Esophagus (tissue), 2 donors: ENCODE results near the gene TMEM89. TPM values are rescaled to one million over a fixed set of nuclear protein-coding genes. Genes with fewer than 3 reads are reported as not detected.

ENCODE experiments used
- H3K27ac ChIP-seq, 2 donors: one replicate each; pipeline ENCODE4 v1.5.1; 2013; ENCODE audit warnings: low read depth in 2 of 2, mild to moderate bottlenecking in 2 of 2, inconsistent platforms in 1 of 2, low read length in 1 of 2, moderate library complexity in 1 of 2
- H3K27me3 ChIP-seq, 2 donors: one replicate each; pipeline ENCODE4 v1.6.1; 2013; ENCODE audit warnings: low read length in 2 of 2, control low read depth in 1 of 2, mild to moderate bottlenecking in 1 of 2; ENCODE audit not compliant: insufficient read depth in 2 of 2, control insufficient read depth in 1 of 2
- H3K36me3 ChIP-seq, 2 donors: one replicate each; pipeline ENCODE4 v1.6.1; 2013; ENCODE audit warnings: low read length in 1 of 2; ENCODE audit not compliant: control insufficient read depth in 2 of 2, insufficient read depth in 2 of 2
- H3K4me1 ChIP-seq, 2 donors: one replicate each; pipeline ENCODE4 v1.6.1; 2013; ENCODE audit warnings: low read length in 1 of 2; ENCODE audit not compliant: control insufficient read depth in 2 of 2, insufficient read depth in 2 of 2
- H3K4me3 ChIP-seq, 2 donors: one replicate each; pipeline ENCODE4 v1.5.1; 2013; ENCODE audit warnings: low read length in 2 of 2, mild to moderate bottlenecking in 2 of 2, low read depth in 1 of 2, moderate library complexity in 1 of 2
- H3K9me3 ChIP-seq, 2 donors: one replicate each; pipeline ENCODE4 v1.6.1; 2013; ENCODE audit warnings: mild to moderate bottlenecking in 2 of 2, low read depth in 1 of 2, low read length in 1 of 2, moderate library complexity in 1 of 2; ENCODE audit not compliant: control insufficient read depth in 2 of 2, insufficient read depth in 1 of 2
- WGBS, 2 donors: extraction: QIAGEN DNeasy Blood & Tissue Kit; methylation state at CpG; one replicate each; pipeline ENCODE4 v1.1.7; 2013; 5-methylcytosine and 5-hydroxymethylcytosine counted together
- polyA plus RNA-seq, 2 donors: library from polyadenylated mRNA; stranded (reverse); fragments of 200-250 nt; gene quantifications; one replicate each; pipeline ENCODE4 v1.2.3, GENCODE V29; 2013
- donor health status: healthy with polysubstance abuse.
- donor health status: Bipolar disorder and iron deficiency.

TMEM89 gene
- polyA plus RNA-seq, 2 donors, result not detected

- WGBS, 2 donors, result 87 to 88% methylated on average over 14 of the region's 14 CpGs
- no peaks in the 10 kb centered on the region for H3K27me3 ChIP-seq
- no peak overlapping the region for H3K27ac ChIP-seq
- H3K9me3 ChIP-seq, result peaks cover 0 to 2% of the 10 kb centered on the region in 2 donors
- H3K36me3 ChIP-seq, result peaks cover 0 to 19% of the 10 kb centered on the region in 2 donors
- H3K4me3 ChIP-seq, result no peak overlapping the region
- no peaks in the 10 kb centered on the region for H3K4me1 ChIP-seq
Observed at GRCh38 chr3:48581621-48582481, 39.7 kb downstream of the TMEM89 start.

DNA sequence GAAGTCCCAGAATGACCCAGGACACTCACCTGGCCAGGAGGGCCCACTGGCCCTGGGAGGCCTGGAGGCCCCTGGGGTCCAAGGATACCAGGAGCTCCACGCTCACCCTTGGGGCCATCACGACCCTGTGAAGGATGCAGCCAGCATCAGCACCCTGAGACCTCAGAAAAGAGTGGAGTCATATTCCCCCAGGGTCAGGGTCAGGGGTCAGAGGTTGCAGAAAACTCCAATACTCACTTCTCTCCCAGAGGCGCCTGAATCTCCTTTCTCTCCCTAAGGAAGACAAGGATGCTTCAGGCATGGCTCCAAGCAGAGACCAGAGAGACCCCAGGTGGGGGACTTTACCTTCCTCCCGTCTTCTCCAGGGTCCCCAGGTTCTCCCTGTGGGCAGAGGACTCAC, 44.9 kb downstream of the TMEM89 start:
- Histone ChIP-seq H3K9me3 (peaks cover 0 to 2% of the 10 kb centered on the region in 2 donors), H3K36me3 (peaks cover 0 to 23% of the 10 kb centered on the region in 2 donors)
- WGBS, 2 donors, result 84 to 88% methylated on average over 4 of the region's 4 CpGs

DNA sequence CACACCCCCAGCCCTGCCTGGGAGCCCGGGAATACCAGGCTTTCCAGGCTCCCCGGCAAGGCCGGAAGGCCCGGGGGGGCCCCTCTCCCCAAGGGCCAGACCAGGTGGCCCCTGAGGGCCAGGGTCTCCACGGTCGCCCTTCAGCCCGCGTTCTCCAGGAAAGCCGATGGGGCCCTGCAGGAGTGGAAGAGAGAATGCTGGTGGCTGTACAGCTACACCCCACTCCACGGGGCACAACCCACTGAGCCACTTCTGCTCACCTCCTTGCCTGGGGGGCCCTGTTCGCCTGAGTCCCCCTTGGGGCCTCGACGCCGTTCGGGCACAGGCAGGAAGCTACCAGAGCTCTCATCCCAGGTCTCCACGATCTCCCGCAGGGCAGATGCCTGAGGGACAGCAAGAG, 46.2 kb downstream of the TMEM89 start:
- Histone ChIP-seq H3K27me3 (no peaks in the 10 kb centered on the region), H3K4me3 (no peak overlapping the region), H3K9me3 (peaks cover 0 to 2% of the 10 kb centered on the region in 2 donors), H3K4me1 (no peaks in the 10 kb centered on the region), H3K36me3 (peaks cover 0 to 18% of the 10 kb centered on the region in 2 donors), H3K27ac (no peak overlapping the region)
- 84 to 85% methylated on average over 17 of the region's 17 CpGs for WGBS, 2 donors

More for the DNA sequence above, 44.9 kb downstream of the TMEM89 start:
- Histone ChIP-seq H3K27ac (no peak overlapping the region), H3K27me3 (no peaks in the 10 kb centered on the region), H3K4me3 (no peak overlapping the region), H3K4me1 (no peaks in the 10 kb centered on the region)

GRCh38 chr3:48573973-48574585, 47.5 kb downstream of the TMEM89 start:
- Histone ChIP-seq H3K9me3 (peaks cover 0 to 2% of the 10 kb centered on the region in 2 donors), H3K27me3 (no peaks in the 10 kb centered on the region), H3K4me1 (no peaks in the 10 kb centered on the region), H3K27ac (no peak overlapping the region), H3K4me3 (no peak overlapping the region), H3K36me3 (peaks cover 0 to 18% of the 10 kb centered on the region in 2 donors)
- 92% methylated on average over 10 of the region's 10 CpGs for WGBS, 2 donors

DNA sequence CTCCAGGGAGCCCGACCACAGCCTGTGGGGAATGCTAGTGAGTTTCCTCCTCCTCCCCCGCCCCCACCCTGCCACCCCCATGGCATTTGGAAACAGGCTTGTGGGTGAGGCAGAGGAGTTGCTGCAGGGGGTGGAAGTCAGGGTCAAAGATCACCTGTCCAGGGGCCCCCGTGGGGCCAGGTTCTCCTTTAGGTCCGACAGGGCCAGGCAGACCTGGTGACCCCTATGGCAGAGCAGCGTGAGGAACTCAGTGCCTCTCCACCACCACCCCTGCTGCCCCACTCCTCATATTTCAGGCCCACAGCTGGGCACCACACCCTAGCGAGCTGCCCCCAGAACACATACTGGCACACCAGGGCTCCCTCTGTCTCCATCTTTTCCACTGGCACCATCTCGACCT, 49.1 kb downstream of the TMEM89 start:
- H3K27ac ChIP-seq, result no peak overlapping the region
- 78 to 84% methylated on average over 7 of the region's 7 CpGs for WGBS, 2 donors
- no peak overlapping the region for H3K4me3 ChIP-seq
- H3K4me1 ChIP-seq, result no peaks in the 10 kb centered on the region
- H3K27me3 ChIP-seq, result no peaks in the 10 kb centered on the region
- H3K9me3 ChIP-seq, result peaks cover 0 to 2% of the 10 kb centered on the region in 2 donors
- H3K36me3 ChIP-seq, result peaks cover 0 to 16% of the 10 kb centered on the region in 2 donors

- no peaks in the 10 kb centered on the region for H3K9me3 ChIP-seq
- H3K4me1 ChIP-seq, result no peaks in the 10 kb centered on the region
- peaks cover 0 to 11% of the 10 kb centered on the region in 2 donors for H3K36me3 ChIP-seq
- 82 to 85% methylated on average over 12 of the region's 12 CpGs for WGBS, 2 donors
- H3K27me3 ChIP-seq, result no peaks in the 10 kb centered on the region
- no peak overlapping the region for H3K27ac ChIP-seq
- no peak overlapping the region for H3K4me3 ChIP-seq
Observed at GRCh38 chr3:48571938-48572337, 49.6 kb downstream of the TMEM89 start.

Other genes with a start within 250 kb of the TMEM89 start
- gene FBXW12, start 249.6 kb downstream of the TMEM89 start, polyA plus RNA-seq, result under 1 TPM in 1 of 2 donors, not detected in 1; 0.08 TPM
- gene PLXNB1, start 191.7 kb downstream of the TMEM89 start, polyA plus RNA-seq, result 100 to 1,000 TPM in 1 of 2 donors, 10 to 100 TPM in 1; 73.4 to 298 TPM
- 10 to 100 TPM in 1 of 2 donors, 1 to 10 TPM in 1; 7.0 to 15.5 TPM for gene CCDC51, start 181.7 kb downstream of the TMEM89 start, polyA plus RNA-seq
- gene TMA7, start 181.5 kb downstream of the TMEM89 start, polyA plus RNA-seq, result 100 to 1,000 TPM; 364 to 613 TPM
- gene ATRIP, start 175.0 kb downstream of the TMEM89 start, polyA plus RNA-seq, result 1 to 10 TPM; 4.9 to 5.7 TPM
- gene SHISA5, start 117.6 kb downstream of the TMEM89 start, polyA plus RNA-seq, result 10 to 100 TPM; 54.0 to 94.9 TPM
- 1 to 10 TPM; 3.8 to 9.2 TPM for gene PFKFB4, start 65.0 kb downstream of the TMEM89 start, polyA plus RNA-seq
- 1 to 10 TPM; 2.3 to 7.2 TPM for gene UCN2, start 58.0 kb downstream of the TMEM89 start, polyA plus RNA-seq
- 100 to 1,000 TPM in 1 of 2 donors, 10 to 100 TPM in 1; 60.7 to 265 TPM for gene COL7A1, start 26.4 kb downstream of the TMEM89 start, polyA plus RNA-seq
- gene UQCRC1, start 12.1 kb downstream of the TMEM89 start, polyA plus RNA-seq, result 100 to 1,000 TPM; 192 to 264 TPM
- gene SLC26A6, start 13.7 kb upstream of the TMEM89 start, polyA plus RNA-seq, result 10 to 100 TPM in 1 of 2 donors, 1 to 10 TPM in 1; 6.4 to 20.8 TPM
- gene CELSR3, start 41.1 kb upstream of the TMEM89 start, polyA plus RNA-seq, result under 1 TPM; 0.36 to 0.77 TPM
- gene NCKIPSD, start 64.1 kb upstream of the TMEM89 start, polyA plus RNA-seq, result 1 to 10 TPM; 7.6 to 8.2 TPM
- gene IP6K2, start 95.5 kb upstream of the TMEM89 start, polyA plus RNA-seq, result 100 to 1,000 TPM in 1 of 2 donors, 10 to 100 TPM in 1; 67.8 to 110 TPM
- gene PRKAR2A, start 226.1 kb upstream of the TMEM89 start, polyA plus RNA-seq, result 10 to 100 TPM in 1 of 2 donors, 1 to 10 TPM in 1; 7.2 to 11.3 TPM